Measurements from ENCODE around the gene SERPINA1. TPM values are rescaled to one million over a fixed set of nuclear protein-coding genes. Genes with fewer than 3 reads are reported as not detected.

SERPINA1 gene
- total RNA-seq, 1 experiment from 2014 or later, result not detected

GRCh38 chr14:94396628-94397225, 8.3 kb upstream of the SERPINA1 start:
- Histone ChIP-seq H3K4me3 (no peak overlapping the region), H3K4me2 (no peak overlapping the region)

GRCh38 chr14:94395888-94396574, 7.6 kb upstream of the SERPINA1 start:
- ChIA-PET POLR2A (ENCODE audit: unreplicated experiment) (no interaction called here), CTCF (no interaction called here)
- Histone ChIP-seq H3K36me3 (ENCODE audit: low read depth) (no peaks in the 10 kb centered on the region), H3K79me2 (ENCODE audit: low read depth) (no peaks in the 10 kb centered on the region), H3F3A (ENCODE audit: insufficient read depth, low read depth) (no peaks in the 10 kb centered on the region), H4K20me1 (ENCODE audit: insufficient read depth) (no peaks in the 10 kb centered on the region), H3K9me3 (ENCODE audit: insufficient read depth, low read depth) (no peaks in the 10 kb centered on the region), H3K27ac (no peak overlapping the region), H2AFZ (no peak overlapping the region), H3K4me2 (no peak overlapping the region), H3K4me3 (no peak overlapping the region), H3K9me2 (ENCODE audit: insufficient read depth) (no peaks in the 10 kb centered on the region), H3K4me1 (replicated peaks; ENCODE audit: insufficient read depth) (no peaks in the 10 kb centered on the region), H3K27me3 (ENCODE audit: insufficient read depth, low read depth) (peaks cover 30% of the 10 kb centered on the region; the same call in 1 of the 2 replicates)
- intact Hi-C loops (cut with micrococcal nuclease; ENCODE audit: unreplicated experiment), result no loop called here
- no TSS peak for BruUV-seq (replicated peaks)
- TF ChIP-seq CTCF (conservative IDR thresholded peaks at IDR 0.05), result no peak
- TF ChIP-seq EZH2 (IDR thresholded peaks at IDR 0.05; ENCODE audit: low read depth), result no peak
- DNase-seq, result no peak

More at GRCh38 chr14:94396628-94397225, 8.3 kb upstream of the SERPINA1 start:
- no peak for DNase-seq
- CTCF ChIA-PET, result no interaction called here
- Histone ChIP-seq H3K4me1 (replicated peaks; ENCODE audit: insufficient read depth) (no peaks in the 10 kb centered on the region), H2AFZ (no peak overlapping the region), H3K9me3 (ENCODE audit: insufficient read depth, low read depth) (no peaks in the 10 kb centered on the region), H3F3A (ENCODE audit: insufficient read depth, low read depth) (no peaks in the 10 kb centered on the region), H3K36me3 (ENCODE audit: low read depth) (no peaks in the 10 kb centered on the region), H3K27me3 (ENCODE audit: insufficient read depth, low read depth) (peaks cover 24% of the 10 kb centered on the region; the same call in 1 of the 2 replicates), H4K20me1 (ENCODE audit: insufficient read depth) (no peaks in the 10 kb centered on the region), H3K79me2 (ENCODE audit: low read depth) (no peaks in the 10 kb centered on the region), H3K27ac (no peak overlapping the region), H3K9me2 (ENCODE audit: insufficient read depth) (no peaks in the 10 kb centered on the region)
- TF ChIP-seq CTCF (conservative IDR thresholded peaks at IDR 0.05), result no peak
- intact Hi-C loops (cut with micrococcal nuclease; ENCODE audit: unreplicated experiment), result no loop called here
- POLR2A ChIA-PET (ENCODE audit: unreplicated experiment), result no interaction called here
- no TSS peak for BruUV-seq (replicated peaks)

- H4K20me1 ChIP-seq (ENCODE audit: insufficient read depth), result no peaks in the 10 kb centered on the region
- H3K36me3 ChIP-seq (ENCODE audit: low read depth), result no peaks in the 10 kb centered on the region
- no peaks in the 10 kb centered on the region for H3K79me2 ChIP-seq (ENCODE audit: low read depth)
- DNase-seq, result no peak
- no peaks in the 10 kb centered on the region for H3K4me1 ChIP-seq (replicated peaks; ENCODE audit: insufficient read depth)
- no TSS peak for BruUV-seq (replicated peaks)
- no peaks in the 10 kb centered on the region for H3K9me3 ChIP-seq (ENCODE audit: insufficient read depth, low read depth)
- no peak overlapping the region for H3K4me3 ChIP-seq
- no peak overlapping the region for H2AFZ ChIP-seq
- H3K27ac ChIP-seq, result no peak overlapping the region
- no peaks in the 10 kb centered on the region for H3K9me2 ChIP-seq (ENCODE audit: insufficient read depth)
- TF ChIP-seq EZH2 (IDR thresholded peaks at IDR 0.05; ENCODE audit: low read depth) (no peak), CTCF (conservative IDR thresholded peaks at IDR 0.05) (no peak)
- H3K27me3 ChIP-seq (ENCODE audit: insufficient read depth, low read depth), result peaks cover 34% of the 10 kb centered on the region
- intact Hi-C loops (cut with micrococcal nuclease; ENCODE audit: unreplicated experiment), result no loop called here
- POLR2A ChIA-PET (ENCODE audit: unreplicated experiment), result no interaction called here
- no peaks in the 10 kb centered on the region for H3F3A ChIP-seq (ENCODE audit: insufficient read depth, low read depth)
- no peak overlapping the region for H3K4me2 ChIP-seq
- CTCF ChIA-PET, result no interaction called here
Measured at GRCh38 chr14:94395282-94395887, 7.0 kb upstream of the SERPINA1 start.

Measured in PC-9 (cell line).